Loucy (cell line): Measurements from ENCODE around the gene TSFM.

Experiments used
- H2AFZ ChIP-seq: fragments of 200-600 bp; sonication (generic); 2 replicates; pipeline ENCODE4 v1.6.0; 2016; ENCODE audit warnings: antibody characterized with exemption, mild to moderate bottlenecking, low read length, moderate library complexity
- H3F3A ChIP-seq: fragments of 200-600 bp; 2 replicates; pipeline ENCODE4 v1.6.0; 2016; ENCODE audit warnings: antibody characterized with exemption, low read depth, mild to moderate bottlenecking
- H3K27me3 ChIP-seq: fragments of 200-600 bp; sonication (generic); 2 replicates; pipeline ENCODE4 v1.6.1; 2014; ENCODE audit warnings: low read length, mild to moderate bottlenecking; ENCODE audit not compliant: insufficient read depth, poor library complexity, severe bottlenecking
- H3K36me3 ChIP-seq: fragments of 200-600 bp; sonication (generic); 2 replicates; pipeline ENCODE4 v1.6.1; 2016; ENCODE audit warnings: low read length; ENCODE audit not compliant: insufficient read depth
- H3K4me1 ChIP-seq: fragments of 200-600 bp; sonication (generic); 2 replicates; pipeline ENCODE4 v1.5.1; 2014; ENCODE audit warnings: low read length, mild to moderate bottlenecking; ENCODE audit not compliant: insufficient read depth, poor library complexity, severe bottlenecking
- H3K4me2 ChIP-seq: fragments of 200-600 bp; sonication (generic); 2 replicates; pipeline ENCODE4 v1.6.0; 2014; ENCODE audit warnings: antibody characterized with exemption, low read length, low read depth, mild to moderate bottlenecking; ENCODE audit not compliant: poor library complexity, severe bottlenecking
- H3K4me3 ChIP-seq: fragments of 200-600 bp; sonication (generic); 2 replicates; pipeline ENCODE4 v1.5.1; 2014; ENCODE audit warnings: low read length, mild to moderate bottlenecking, mixed read lengths; ENCODE audit not compliant: poor library complexity, severe bottlenecking
- H3K79me2 ChIP-seq: fragments of 200-600 bp; sonication (generic); 2 replicates; pipeline ENCODE4 v1.6.1; 2014; ENCODE audit warnings: low read length; ENCODE audit not compliant: insufficient read depth
- H3K9ac ChIP-seq: fragments of 200-600 bp; sonication (generic); 2 replicates; pipeline ENCODE4 v1.6.0; 2014; ENCODE audit warnings: mild to moderate bottlenecking, low read depth, low read length, moderate library complexity; ENCODE audit not compliant: poor library complexity, severe bottlenecking
- H3K9me2 ChIP-seq: fragments of 200-600 bp; sonication (generic); replicated peaks from 2 replicates; pipeline ENCODE4 v1.6.1; 2016; ENCODE audit warnings: low read depth, low read length, mixed read lengths
- H3K9me3 ChIP-seq: fragments of 200-600 bp; sonication (generic); 2 replicates; pipeline ENCODE4 v1.6.1; 2014; ENCODE audit warnings: mild to moderate bottlenecking, antibody characterized with exemption, low read length, low read depth; ENCODE audit not compliant: insufficient read depth
- H4K20me1 ChIP-seq: fragments of 200-600 bp; sonication (generic); 2 replicates; pipeline ENCODE4 v1.6.0; 2014; ENCODE audit warnings: antibody characterized with exemption, low read length, mild to moderate bottlenecking; ENCODE audit not compliant: insufficient read depth, poor library complexity, severe bottlenecking
- EZH2phosphoT487 ChIP-seq: fragments of 200-600 bp; IDR thresholded peaks from 2 replicates; pipeline ENCODE4 v1.6.1; 2018; ENCODE audit warnings: antibody characterized with exemption, mild to moderate bottlenecking, moderate library complexity, borderline replicate concordance
- TF ChIP-seq, protein P1 (sequence below): fragments of 200-600 bp; sonication (generic); conservative IDR thresholded peaks from 2 replicates; pipeline ENCODE4 v1.5.1; 2014; ENCODE audit warnings: mild to moderate bottlenecking, antibody characterized with exemption, low read length

TSFM gene

DNA sequence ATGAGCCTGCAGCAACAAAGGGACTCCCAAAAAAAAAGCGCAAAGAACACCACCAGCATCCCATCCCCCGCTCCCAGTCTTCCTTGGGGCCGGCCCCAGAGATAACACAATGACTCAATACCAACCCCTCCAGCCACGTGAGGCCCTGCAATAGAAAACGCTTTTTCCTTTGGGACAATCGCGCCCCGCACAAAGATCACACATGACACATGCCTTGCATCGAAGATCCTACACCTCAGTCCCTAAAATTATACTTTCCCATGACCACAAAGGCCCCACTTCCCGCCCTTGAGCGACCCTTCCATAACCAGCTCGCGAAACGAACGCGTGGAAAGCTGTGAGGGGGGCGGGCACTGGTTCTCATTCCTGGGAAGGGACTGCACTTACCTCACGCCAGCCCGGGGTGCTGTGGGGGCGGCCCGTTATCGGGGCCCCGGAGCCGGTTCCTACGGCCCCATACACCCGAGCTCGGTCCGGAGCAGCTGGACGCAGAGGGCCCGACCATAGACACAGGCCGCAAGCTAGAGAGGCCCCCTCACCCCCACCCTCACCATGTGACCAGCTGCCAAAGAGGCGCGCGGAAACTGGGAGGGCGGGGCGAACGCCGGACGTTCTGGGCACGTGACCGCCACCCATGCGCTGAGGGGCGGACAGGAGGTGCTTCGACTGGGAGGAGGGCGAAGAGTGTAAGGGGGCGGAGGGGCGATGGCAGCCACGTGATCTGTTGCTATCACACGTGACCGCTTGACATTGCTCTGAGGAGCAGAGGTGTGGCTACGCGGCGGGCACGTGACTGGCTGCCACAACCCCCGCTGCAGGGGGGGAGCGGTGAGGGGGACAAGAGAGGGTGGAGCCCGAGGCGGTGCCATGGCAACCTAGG lies 30.6 kb upstream of the TSFM start, which contains the start of gene CDK4:
Gene CDK4 (minus strand): TSS at position 523 of the 880 bp plus-strand sequence. CDS start 593 bp downstream, outside the sequence.
- Histone ChIP-seq H3K9ac (peak within 1 kb of the TSS; percentile 99), H3K4me3 (peak within 1 kb of the TSS; percentile 99), H2AFZ (peak within 1 kb of the TSS; percentile 88), H3K36me3 (peaks cover 20% of the 10 kb centered on the region), H3K4me2 (peak within 1 kb of the TSS; percentile 93), H3K9me2 (no peaks in the 10 kb centered on the region), H3K4me1 (peaks cover 41% of the 10 kb centered on the region), H3K79me2 (peaks cover 54% of the 10 kb centered on the region), H3F3A (peaks cover 7% of the 10 kb centered on the region), H4K20me1 (peaks cover 37% of the 10 kb centered on the region), H3K27me3 (no peaks in the 10 kb centered on the region), H3K9me3 (no peaks in the 10 kb centered on the region)
- TF ChIP-seq, protein P1, sequence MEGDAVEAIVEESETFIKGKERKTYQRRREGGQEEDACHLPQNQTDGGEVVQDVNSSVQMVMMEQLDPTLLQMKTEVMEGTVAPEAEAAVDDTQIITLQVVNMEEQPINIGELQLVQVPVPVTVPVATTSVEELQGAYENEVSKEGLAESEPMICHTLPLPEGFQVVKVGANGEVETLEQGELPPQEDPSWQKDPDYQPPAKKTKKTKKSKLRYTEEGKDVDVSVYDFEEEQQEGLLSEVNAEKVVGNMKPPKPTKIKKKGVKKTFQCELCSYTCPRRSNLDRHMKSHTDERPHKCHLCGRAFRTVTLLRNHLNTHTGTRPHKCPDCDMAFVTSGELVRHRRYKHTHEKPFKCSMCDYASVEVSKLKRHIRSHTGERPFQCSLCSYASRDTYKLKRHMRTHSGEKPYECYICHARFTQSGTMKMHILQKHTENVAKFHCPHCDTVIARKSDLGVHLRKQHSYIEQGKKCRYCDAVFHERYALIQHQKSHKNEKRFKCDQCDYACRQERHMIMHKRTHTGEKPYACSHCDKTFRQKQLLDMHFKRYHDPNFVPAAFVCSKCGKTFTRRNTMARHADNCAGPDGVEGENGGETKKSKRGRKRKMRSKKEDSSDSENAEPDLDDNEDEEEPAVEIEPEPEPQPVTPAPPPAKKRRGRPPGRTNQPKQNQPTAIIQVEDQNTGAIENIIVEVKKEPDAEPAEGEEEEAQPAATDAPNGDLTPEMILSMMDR, result no peak
- TF ChIP-seq EZH2phosphoT487, result no peak

DNA sequence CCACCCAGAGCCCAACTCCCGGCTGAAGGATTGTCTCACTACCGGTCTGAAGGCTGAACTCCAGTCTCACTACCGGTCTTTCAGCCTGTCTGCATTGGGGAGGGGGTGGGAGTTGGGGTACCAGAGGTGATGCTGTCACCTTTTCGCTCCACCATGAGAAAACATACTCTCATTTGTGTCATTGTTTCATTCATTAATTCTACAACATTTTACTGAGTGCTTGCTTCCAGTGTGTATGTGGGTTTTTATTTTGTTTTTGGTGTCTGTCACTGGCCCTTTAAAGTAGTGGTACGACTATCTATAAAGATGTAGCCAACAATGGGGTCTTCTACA lies 30.0 kb upstream of the TSFM start:
- Histone ChIP-seq H3K36me3 (peaks cover 14% of the 10 kb centered on the region), H3K27me3 (no peaks in the 10 kb centered on the region), H3K79me2 (peaks cover 54% of the 10 kb centered on the region)

DNA sequence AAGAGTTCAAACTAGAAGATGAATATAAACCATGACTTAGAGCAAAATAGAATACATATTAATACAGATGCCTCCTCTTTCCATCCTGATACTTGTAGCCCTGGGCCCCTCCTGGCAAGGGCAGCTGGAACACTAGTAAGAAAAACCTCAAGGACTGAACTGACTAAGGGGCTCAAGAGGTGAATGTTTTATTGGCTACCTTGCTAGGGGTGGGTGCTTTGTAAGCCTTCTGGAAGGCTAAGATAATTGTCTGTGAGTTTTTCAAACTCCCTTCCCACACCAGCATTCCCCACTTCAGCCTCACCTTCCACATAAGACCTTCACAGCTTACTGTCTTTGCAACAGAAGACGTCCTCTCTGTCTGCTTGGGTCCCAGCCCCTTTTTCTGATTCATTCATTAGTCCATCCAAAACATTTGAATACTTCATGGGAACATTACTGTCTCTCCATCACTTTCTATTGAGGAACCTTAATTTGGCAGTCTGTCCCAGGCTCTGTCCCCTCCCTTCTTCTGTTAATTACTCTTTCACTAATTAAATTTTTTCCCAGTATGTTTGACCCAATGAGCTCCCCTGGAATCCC lies 28.7 kb upstream of the TSFM start:
- H3K4me3 ChIP-seq, result peak overlapping the region; percentile 78
- H3K9me2 ChIP-seq, result no peaks in the 10 kb centered on the region
- no peaks in the 10 kb centered on the region for H3K27me3 ChIP-seq
- no peak overlapping the region for H2AFZ ChIP-seq
- H3K9ac ChIP-seq, result peak overlapping the region; percentile 52
- peak overlapping the region; percentile 91 for H3K4me2 ChIP-seq
- peaks cover 41% of the 10 kb centered on the region for H3K4me1 ChIP-seq
- H3K79me2 ChIP-seq, result peaks cover 46% of the 10 kb centered on the region
- no peak for TF ChIP-seq EZH2phosphoT487
- TF ChIP-seq, protein P1, result no peak
- peaks cover 5% of the 10 kb centered on the region; the same call in 1 of the 2 replicates for H3K36me3 ChIP-seq
- no peaks in the 10 kb centered on the region for H3K9me3 ChIP-seq
- peaks cover 7% of the 10 kb centered on the region for H3F3A ChIP-seq
- H4K20me1 ChIP-seq, result peaks cover 37% of the 10 kb centered on the region

More for the DNA sequence above, 30.0 kb upstream of the TSFM start:
- peak overlapping the region; percentile 33 for H3K9ac ChIP-seq
- no peaks in the 10 kb centered on the region for H3K9me2 ChIP-seq
- H4K20me1 ChIP-seq, result peaks cover 38% of the 10 kb centered on the region
- H3K4me3 ChIP-seq, result peak overlapping the region; percentile 64
- H3F3A ChIP-seq, result peaks cover 7% of the 10 kb centered on the region
- peaks cover 41% of the 10 kb centered on the region for H3K4me1 ChIP-seq
- H3K9me3 ChIP-seq, result no peaks in the 10 kb centered on the region
- no peak for TF ChIP-seq EZH2phosphoT487
- TF ChIP-seq, protein P1, result no peak
- peak overlapping the region; percentile 82 for H3K4me2 ChIP-seq
- H2AFZ ChIP-seq, result peak overlapping the region; percentile 33; the same call in 1 of the 2 replicates
